GM12864 (cell line): ENCODE measurements around the gene FN1.

Source experiments
- DNase-seq: peaks from one replicate; pipeline ENCODE4 v3.0.0-alpha.2; 2011; ENCODE audit warnings: low read depth
- H3K4me3 ChIP-seq: 2 replicates; pipeline ENCODE4 v1.5.1; 2011; ENCODE audit warnings: mild to moderate bottlenecking, low read depth, low read length, control low read depth
- TF ChIP-seq, protein P1 (sequence below): IDR thresholded peaks from 2 replicates; pipeline ENCODE4 v1.5.1; 2011; ENCODE audit warnings: low read depth, mild to moderate bottlenecking, moderate library complexity, low read length, control low read depth, inconsistent platforms; ENCODE audit errors: missing control alignments

The FN1 gene

DNA sequence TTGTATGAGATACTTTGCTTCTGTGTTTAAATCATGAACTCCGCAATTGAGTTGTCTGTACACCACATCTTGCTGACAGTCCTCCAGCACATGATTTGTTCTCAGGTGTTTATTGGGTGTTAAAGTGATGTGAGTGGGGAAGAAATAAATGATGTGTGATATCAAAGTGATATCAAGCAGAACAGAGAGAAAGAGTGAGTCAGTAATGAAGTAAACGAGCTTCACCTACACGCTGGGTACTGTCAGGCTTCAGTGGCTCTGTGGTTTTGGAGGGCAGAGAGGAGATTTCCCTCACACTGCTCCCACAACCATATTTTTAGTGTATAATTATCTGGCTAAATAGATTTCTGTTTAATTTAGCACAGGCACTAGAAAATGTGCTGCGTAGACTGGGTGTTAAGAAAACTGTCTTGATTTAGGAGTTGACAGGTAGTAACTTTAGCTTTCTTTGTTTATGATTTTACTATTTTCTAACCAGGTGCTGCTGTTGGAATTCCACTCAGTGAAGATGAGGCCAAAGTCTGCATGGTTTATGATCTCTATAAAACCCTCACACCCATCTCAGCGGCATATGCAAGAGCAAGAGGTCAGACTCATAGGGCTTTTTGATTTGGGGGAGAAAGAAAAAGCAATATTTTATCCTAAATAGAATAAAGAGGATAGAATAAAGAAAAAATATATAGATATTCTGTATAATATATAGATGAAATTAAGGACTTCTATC is 102.8 kb downstream of the FN1 start:
- no peak overlapping the region for H3K4me3 ChIP-seq
- TF ChIP-seq, protein P1, sequence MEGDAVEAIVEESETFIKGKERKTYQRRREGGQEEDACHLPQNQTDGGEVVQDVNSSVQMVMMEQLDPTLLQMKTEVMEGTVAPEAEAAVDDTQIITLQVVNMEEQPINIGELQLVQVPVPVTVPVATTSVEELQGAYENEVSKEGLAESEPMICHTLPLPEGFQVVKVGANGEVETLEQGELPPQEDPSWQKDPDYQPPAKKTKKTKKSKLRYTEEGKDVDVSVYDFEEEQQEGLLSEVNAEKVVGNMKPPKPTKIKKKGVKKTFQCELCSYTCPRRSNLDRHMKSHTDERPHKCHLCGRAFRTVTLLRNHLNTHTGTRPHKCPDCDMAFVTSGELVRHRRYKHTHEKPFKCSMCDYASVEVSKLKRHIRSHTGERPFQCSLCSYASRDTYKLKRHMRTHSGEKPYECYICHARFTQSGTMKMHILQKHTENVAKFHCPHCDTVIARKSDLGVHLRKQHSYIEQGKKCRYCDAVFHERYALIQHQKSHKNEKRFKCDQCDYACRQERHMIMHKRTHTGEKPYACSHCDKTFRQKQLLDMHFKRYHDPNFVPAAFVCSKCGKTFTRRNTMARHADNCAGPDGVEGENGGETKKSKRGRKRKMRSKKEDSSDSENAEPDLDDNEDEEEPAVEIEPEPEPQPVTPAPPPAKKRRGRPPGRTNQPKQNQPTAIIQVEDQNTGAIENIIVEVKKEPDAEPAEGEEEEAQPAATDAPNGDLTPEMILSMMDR, result no peak
- DNase-seq, result no peak

DNA sequence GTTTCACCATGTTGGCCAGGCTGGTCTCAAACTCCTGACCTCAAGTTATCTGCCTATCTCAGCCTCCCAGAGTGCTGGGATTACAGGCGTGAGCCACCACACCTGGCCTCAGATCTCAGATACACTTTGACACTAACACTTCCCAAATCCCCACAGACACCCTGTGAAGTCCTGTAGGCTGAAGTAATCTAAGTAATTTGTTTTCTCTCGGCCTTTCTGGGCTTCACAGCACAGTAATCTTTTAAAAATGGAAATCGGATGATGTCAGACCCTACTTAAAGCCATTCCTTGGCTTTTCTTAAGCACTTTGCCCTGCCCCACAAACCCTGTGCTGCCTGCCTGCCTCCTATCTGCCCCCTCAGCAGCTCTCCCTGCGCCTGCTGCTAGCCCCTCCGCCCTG is 107.8 kb downstream of the FN1 start:
- no peak for DNase-seq
- TF ChIP-seq, protein P1, result no peak

DNA sequence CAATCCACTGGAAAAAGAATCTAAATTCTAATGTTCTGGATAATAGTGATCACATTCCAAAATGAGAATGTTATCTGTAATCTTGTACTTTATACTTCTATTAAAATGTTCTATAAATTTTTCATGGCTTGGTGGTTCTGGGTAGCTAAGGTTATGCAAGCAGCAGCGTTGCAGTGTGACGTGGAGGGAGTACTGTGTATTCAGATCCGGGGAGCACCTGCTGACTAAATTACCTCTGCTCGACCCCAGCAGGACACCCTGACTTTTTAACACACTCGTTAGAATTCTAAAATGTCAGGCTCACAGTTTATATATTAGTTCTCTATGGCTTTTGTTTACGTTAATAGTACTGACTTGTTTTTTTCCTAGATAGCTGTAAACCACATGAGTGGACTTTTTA is 111.1 kb downstream of the FN1 start:
- no peak overlapping the region for H3K4me3 ChIP-seq
- TF ChIP-seq, protein P1, result no peak
- no peak for DNase-seq

More for the DNA sequence above, 107.8 kb downstream of the FN1 start:
- no peak overlapping the region for H3K4me3 ChIP-seq

DNA sequence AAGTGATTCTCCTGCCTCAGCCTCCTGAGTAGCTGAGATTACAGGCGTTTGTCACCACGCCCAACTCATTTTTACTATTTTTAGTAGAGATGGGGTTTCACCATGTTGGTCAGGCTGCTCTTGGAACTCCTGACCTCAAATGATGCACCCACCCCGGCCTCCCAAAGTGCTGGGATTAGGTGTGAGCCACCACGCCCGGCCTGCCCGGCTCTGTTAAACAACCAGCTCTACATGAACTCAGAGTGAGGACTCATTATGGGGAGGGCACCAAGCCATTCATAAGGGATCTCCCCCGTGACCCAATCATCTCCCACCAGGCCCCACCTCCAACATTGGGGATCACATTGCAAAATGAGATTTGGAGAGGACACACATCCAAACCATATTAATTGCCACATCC is 115.2 kb downstream of the FN1 start:
- TF ChIP-seq, protein P1, result no peak
- no peak for DNase-seq
- no peak overlapping the region for H3K4me3 ChIP-seq

DNA sequence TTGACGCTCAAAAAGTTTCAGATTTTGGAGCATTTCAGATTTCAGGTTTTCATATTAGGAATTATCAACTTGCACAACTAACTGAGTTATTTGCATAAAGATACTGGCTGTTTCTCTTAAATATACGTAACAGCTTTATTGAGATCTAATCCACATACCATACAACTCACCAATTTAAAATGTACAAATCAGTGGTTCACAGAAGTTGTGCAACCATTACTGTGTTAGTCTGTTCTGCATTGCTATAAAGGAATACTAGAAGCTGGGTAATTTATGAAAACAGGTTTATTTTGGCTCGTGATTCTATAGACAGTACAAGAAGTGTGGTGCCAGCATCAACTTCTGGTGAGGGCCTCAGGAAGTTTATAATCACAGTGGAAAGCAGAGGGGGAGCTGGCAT is 115.8 kb downstream of the FN1 start:
- TF ChIP-seq, protein P1, result no peak
- H3K4me3 ChIP-seq, result no peak overlapping the region
- no peak for DNase-seq

DNA sequence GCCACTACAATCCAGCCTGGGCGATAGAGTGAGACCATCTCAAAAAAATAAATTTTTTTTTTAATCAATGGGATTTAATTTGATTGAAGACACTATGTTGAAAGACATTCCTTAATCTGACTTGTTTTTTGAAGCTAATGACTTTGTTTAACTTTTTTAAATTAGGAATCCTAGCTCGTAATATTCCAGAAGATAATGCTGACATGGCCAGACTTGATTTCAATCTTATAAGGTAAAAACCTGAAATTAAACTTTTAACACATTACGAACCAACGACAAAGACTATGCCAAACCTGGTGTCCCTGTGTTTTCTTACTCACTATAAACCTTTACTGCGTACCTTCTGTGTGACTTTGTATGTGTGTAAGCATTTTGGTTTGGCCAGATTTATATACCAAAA is 116.4 kb downstream of the FN1 start:
- TF ChIP-seq, protein P1, result no peak
- no peak for DNase-seq
- H3K4me3 ChIP-seq, result no peak overlapping the region

DNA sequence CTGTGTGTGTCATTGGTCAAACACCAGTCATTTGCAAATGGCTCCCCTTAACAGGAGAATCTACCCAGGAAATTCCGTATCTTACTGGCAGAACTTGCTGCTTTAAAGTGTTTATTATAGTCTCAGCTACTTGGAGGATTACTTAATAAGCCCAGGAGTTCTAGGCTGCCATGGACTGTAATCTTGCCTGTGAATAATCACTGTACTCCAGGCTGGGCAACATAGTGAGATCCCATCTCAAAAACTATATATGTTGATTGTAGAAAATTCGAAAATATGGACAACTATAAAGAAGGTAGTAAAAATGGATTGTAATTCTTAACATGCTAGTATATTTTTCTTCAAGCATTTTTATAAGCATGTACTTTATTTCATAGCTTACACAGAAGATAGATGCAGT is 119.5 kb downstream of the FN1 start:
- no peak overlapping the region for H3K4me3 ChIP-seq
- DNase-seq, result no peak
- TF ChIP-seq, protein P1, result no peak
